HepG2 (cell line): Measurements from ENCODE around the gene KIF24. TPM values are rescaled to one million over a fixed set of nuclear protein-coding genes. Genes with fewer than 3 reads are reported as not detected.

Experiments used
- ATAC-seq: fragments of 200-7000 bp; cut with Tn5 transposase; 3 replicates; pipeline ENCODE4 v1.9.1; 2020; ENCODE audit warnings: mild to moderate bottlenecking, moderate library complexity
- BruUV-seq: library from RNA; stranded (reverse); fragments of 400-500 nt; replicated peaks from 2 replicates; lab custom pipeline; 2021; lab: Mats Ljungman, UMichigan
- CTCF ChIA-PET: fragments of 300-600 bp; formaldehyde crosslinking; extraction: SDS; loops from one replicate; lab custom pipeline; 2021; ENCODE audit warnings: low total read pairs, inconsistent platforms, low intra/inter-chr PET ratio; lab: Yijun Ruan, JAX
- POLR2A ChIA-PET: fragments of 350-600 bp; sonication (Branson Sonifier 250); formaldehyde crosslinking; loops from one replicate; lab custom pipeline; 2020; ENCODE audit warnings: antibody characterized with exemption, inconsistent platforms; lab: Yijun Ruan, JAX
- DNase-seq: peaks from one replicate; pipeline ENCODE4 v3.0.0-alpha.2; 2015; ENCODE audit warnings: low spot score
- FAIRE-seq: peaks from 3 replicates; lab custom pipeline; 2011; peaks lifted over from hg19 to GRCh38; lab: Jason Lieb, UNC
- H2AFZ ChIP-seq: one replicate; pipeline ENCODE4 v1.6.1; 2011; ENCODE audit warnings: low read length, inconsistent platforms
- H3K27ac ChIP-seq: fragments of 300-600 bp; 3 replicates; pipeline ENCODE4 v1.8.0; 2011; ENCODE audit warnings: mixed run types, mild to moderate bottlenecking, mixed read lengths, low read length, inconsistent platforms; ENCODE audit not compliant: insufficient read depth; ENCODE audit errors: extremely low read length
- H3K27me3 ChIP-seq, 2 experiments: fragments of 200-600 bp in 1 of 2; 2 replicates in 1 of 2; 3 replicates in 1 of 2; pipeline versions ENCODE4 v1.6.0 to v1.8.0; 2011; ENCODE audit warnings: low read length in 2 of 2, mild to moderate bottlenecking in 2 of 2, moderate library complexity in 2 of 2, inconsistent platforms in 1 of 2; ENCODE audit not compliant: insufficient read depth in 2 of 2, control insufficient read depth in 1 of 2
- H3K36me3 ChIP-seq, 2 experiments: fragments of 200-600 bp in 1 of 2; replicated peaks in 1 of 2; 2 replicates in 1 of 2; 3 replicates in 1 of 2; pipeline versions ENCODE4 v1.5.1 to v1.8.0; 2011; ENCODE audit warnings: low read length in 2 of 2, inconsistent platforms in 1 of 2; ENCODE audit not compliant: insufficient read depth in 2 of 2, control insufficient read depth in 1 of 2
- H3K4me1 ChIP-seq: 2 replicates; pipeline ENCODE4 v1.5.1; 2012; ENCODE audit warnings: low read length, inconsistent platforms; ENCODE audit not compliant: insufficient read depth
- H3K4me2 ChIP-seq: 2 replicates; pipeline ENCODE4 v1.6.0; 2011; ENCODE audit warnings: low read depth, low read length, inconsistent platforms
- H3K4me3 ChIP-seq, 3 experiments: fragments of 200-600 bp in 1 of 3; sonication (generic), shearing (Covaris generic) in 1 of 3; replicated peaks in 1 of 3; 2 replicates each; pipeline ENCODE4 v1.5.1; 2011 to 2016; ENCODE audit warnings: low read length in 3 of 3, inconsistent platforms in 2 of 3, low read depth in 2 of 3, mild to moderate bottlenecking in 2 of 3, control low read depth in 1 of 3, mixed read lengths in 1 of 3; ENCODE audit not compliant: insufficient read depth in 1 of 3
- H3K79me2 ChIP-seq: one replicate; pipeline ENCODE4 v1.6.1; 2011; ENCODE audit warnings: low read length, inconsistent platforms; ENCODE audit not compliant: insufficient read depth
- H3K9ac ChIP-seq: 2 replicates; pipeline ENCODE4 v1.6.0; 2011; ENCODE audit warnings: mild to moderate bottlenecking, low read depth, low read length, inconsistent platforms; ENCODE audit not compliant: insufficient read depth
- H3K9me3 ChIP-seq: 2 replicates; pipeline ENCODE4 v1.5.1; 2012; ENCODE audit warnings: mild to moderate bottlenecking, low read length
- H4K20me1 ChIP-seq: 2 replicates; pipeline ENCODE4 v1.6.0; 2011; ENCODE audit warnings: inconsistent platforms, mild to moderate bottlenecking, low read length, moderate library complexity; ENCODE audit not compliant: insufficient read depth
- AGO2 ChIP-seq: fragments of 200-400 bp; formaldehyde crosslinking; optimal IDR thresholded peaks from 2 replicates; pipeline ENCODE3; 2017; ENCODE audit warnings: mild to moderate bottlenecking, low read depth, low read length, moderate library complexity
- HOXA3 ChIP-seq: sonication (generic); formaldehyde crosslinking; IDR thresholded peaks from 2 replicates; pipeline ENCODE4 v1.5.0; 2020; ENCODE audit warnings: missing genetic modification reagents
- IRF9 ChIP-seq: sonication (generic); formaldehyde crosslinking; IDR thresholded peaks from 2 replicates; pipeline ENCODE4 v1.8.0; 2022; ENCODE audit warnings: missing genetic modification reagents, mild to moderate bottlenecking, borderline replicate concordance
- MTF1 ChIP-seq: sonication (generic); formaldehyde crosslinking; IDR thresholded peaks from 2 replicates; pipeline ENCODE4 v1.5.0; 2020; ENCODE audit warnings: missing genetic modification reagents
- PBX3 ChIP-seq: sonication (generic); formaldehyde crosslinking; IDR thresholded peaks from 2 replicates; pipeline ENCODE4 v1.8.1; 2023; ENCODE audit warnings: missing genetic modification reagents, inconsistent platforms, borderline replicate concordance
- RBFOX2 ChIP-seq: fragments of 200-400 bp; formaldehyde crosslinking; IDR thresholded peaks from 2 replicates; pipeline ENCODE4 v1.6.1; 2017; ENCODE audit warnings: low read depth, mild to moderate bottlenecking, low read length
- SIX4 ChIP-seq: sonication (generic); formaldehyde crosslinking; IDR thresholded peaks from 2 replicates; pipeline ENCODE4 v1.4.0; 2020; ENCODE audit warnings: missing genetic modification reagents
- TEAD3 ChIP-seq: optimal IDR thresholded peaks from 2 replicates; pipeline ENCODE3; 2016; ENCODE audit warnings: borderline replicate concordance
- ZBTB38 ChIP-seq: sonication (generic); formaldehyde crosslinking; IDR thresholded peaks from 2 replicates; pipeline ENCODE4 v1.5.1; 2020; ENCODE audit warnings: mild to moderate bottlenecking, missing genetic modification reagents
- ZNF251 ChIP-seq: sonication (generic); formaldehyde crosslinking; IDR thresholded peaks from 2 replicates; pipeline ENCODE4 v1.9.0; 2021; ENCODE audit warnings: mild to moderate bottlenecking, missing genetic modification reagents
- ZNF616 ChIP-seq: sonication (generic); formaldehyde crosslinking; IDR thresholded peaks from 2 replicates; pipeline ENCODE4 v1.5.0; 2020; ENCODE audit warnings: low read depth, mild to moderate bottlenecking, missing genetic modification reagents
- ZSCAN29 ChIP-seq: sonication (generic); formaldehyde crosslinking; conservative IDR thresholded peaks from 2 replicates; pipeline ENCODE4 v1.4.0; 2020; ENCODE audit warnings: mild to moderate bottlenecking, missing genetic modification reagents
- WGBS: methylation state at CpG from one replicate; pipeline ENCODE4 v1.1.6; 2017; ENCODE audit warnings: low lambda C conversion rate; 5-methylcytosine and 5-hydroxymethylcytosine counted together
- in situ Hi-C: cut with HindIII; loops from 2 replicates; pipeline ENCODE4 v1.10.0; 2017; ENCODE audit warnings: low pct_unique_long_range_greater_than_20kb; ENCODE audit not compliant: extremely low pct_ligation_motif_present
- intact Hi-C: fragments of 100-400 bp; cut with micrococcal nuclease; formaldehyde crosslinking; loops from one replicate; pipeline ENCODE4 v1.10.0; 2022; ENCODE audit not compliant: unreplicated experiment
- polyA plus RNA-seq, 8 experiments: library from polyadenylated mRNA; depleted of rRNA in 3 of 8; stranded (reverse) in 7 of 8; unstranded in 1 of 8; fragments of >200 nt; fragmentation: Illumina TruSeq in 4 of 8; extraction: Trizol in 4 of 8; gene quantifications; 2 replicates each; pipeline versions ENCODE4 v1.2.1 to v1.2.3, GENCODE V29; 2011 to 2016; ENCODE audit warnings: low read depth in 4 of 8, missing spikeins in 1 of 8, mixed read lengths in 1 of 8; ENCODE audit not compliant: insufficient read depth in 1 of 8
- total RNA-seq, 5 experiments: library from RNA; depleted of rRNA; stranded (reverse); fragments of >200 nt; fragmentation: Illumina TruSeq; extraction: Trizol; gene quantifications; 2 replicates each; pipeline ENCODE4 v1.2.3, GENCODE V29; 2016; ENCODE audit warnings: low read depth in 1 of 5
- TF ChIP-seq, protein P1 (sequence below): sonication (generic); formaldehyde crosslinking; IDR thresholded peaks from 2 replicates; pipeline ENCODE4 v1.4.0; 2020; ENCODE audit warnings: missing genetic modification reagents

Gene KIF24
- total and polyA plus RNA-seq, 2 of the 13 experiments (the other 11 are each of a cell fraction or from before 2014, with no cell fraction given), result 1.1 to 3.0 TPM

DNA sequence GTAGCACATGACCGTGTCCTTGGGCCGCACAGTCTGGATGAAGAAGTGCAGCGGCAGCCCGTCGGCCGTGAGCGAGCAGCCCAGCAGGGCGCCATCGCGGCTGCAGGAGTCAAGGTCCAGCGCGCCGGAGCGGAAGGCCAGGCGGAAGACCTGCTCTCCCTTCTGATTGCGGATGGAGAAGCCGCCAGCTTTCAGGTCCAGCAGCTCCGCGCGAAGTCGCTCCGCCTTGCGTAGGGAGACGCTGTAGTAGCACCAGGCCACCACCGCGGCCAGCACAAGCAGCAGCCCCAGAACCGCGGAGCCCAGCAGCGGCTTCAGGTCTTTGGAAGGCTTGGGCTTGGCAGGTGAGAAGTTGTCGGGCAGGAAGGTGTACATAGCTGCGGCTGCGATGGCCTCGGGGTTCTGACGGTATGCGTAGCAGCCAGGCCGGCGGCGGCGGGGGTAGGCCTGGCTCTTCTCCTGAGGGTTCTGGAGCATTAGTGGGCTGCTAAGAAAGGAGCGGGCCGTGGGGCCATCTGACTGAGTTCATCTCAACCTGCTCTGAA is 43.5 kb upstream of the KIF24 start:
- ATAC-seq (no peak), FAIRE-seq (no peak), DNase-seq (no peak)
- Histone ChIP-seq H3K27ac (peak overlapping the region; percentile 18), H3K36me3 (peaks cover 22 to 33% of the 10 kb centered on the region in 2 experiments), H3K79me2 (peaks cover 22% of the 10 kb centered on the region), H3K4me2 (no peak overlapping the region), H2AFZ (no peak overlapping the region), H3K4me1 (peaks cover 25% of the 10 kb centered on the region), H3K27me3 (no peaks in the 10 kb centered on the region; a peak in 1 of 5 replicates), H3K9me3 (peaks cover 6% of the 10 kb centered on the region; the same call in 1 of the 2 replicates), H4K20me1 (no peaks in the 10 kb centered on the region), H3K4me3 (no peak overlapping the region), H3K9ac (no peak overlapping the region)
- TF ChIP-seq SIX4 (CRISPR knock-in tag) (no peak), AGO2 (peak; percentile 7), RBFOX2 (peak; percentile 22; the same call in 1 of the 2 replicates), TEAD3 (CRISPR knock-in tag) (no peak), ZNF616 (no peak), ZSCAN29 (CRISPR knock-in tag) (no peak), PBX3 (CRISPR knock-in tag) (no peak), IRF9 (no peak), MTF1 (CRISPR knock-in tag) (no peak), ZNF251 (no peak), HOXA3 (CRISPR knock-in tag) (peak; percentile 54), ZBTB38 (CRISPR knock-in tag) (peak; percentile 55)
- TF ChIP-seq, protein P1, sequence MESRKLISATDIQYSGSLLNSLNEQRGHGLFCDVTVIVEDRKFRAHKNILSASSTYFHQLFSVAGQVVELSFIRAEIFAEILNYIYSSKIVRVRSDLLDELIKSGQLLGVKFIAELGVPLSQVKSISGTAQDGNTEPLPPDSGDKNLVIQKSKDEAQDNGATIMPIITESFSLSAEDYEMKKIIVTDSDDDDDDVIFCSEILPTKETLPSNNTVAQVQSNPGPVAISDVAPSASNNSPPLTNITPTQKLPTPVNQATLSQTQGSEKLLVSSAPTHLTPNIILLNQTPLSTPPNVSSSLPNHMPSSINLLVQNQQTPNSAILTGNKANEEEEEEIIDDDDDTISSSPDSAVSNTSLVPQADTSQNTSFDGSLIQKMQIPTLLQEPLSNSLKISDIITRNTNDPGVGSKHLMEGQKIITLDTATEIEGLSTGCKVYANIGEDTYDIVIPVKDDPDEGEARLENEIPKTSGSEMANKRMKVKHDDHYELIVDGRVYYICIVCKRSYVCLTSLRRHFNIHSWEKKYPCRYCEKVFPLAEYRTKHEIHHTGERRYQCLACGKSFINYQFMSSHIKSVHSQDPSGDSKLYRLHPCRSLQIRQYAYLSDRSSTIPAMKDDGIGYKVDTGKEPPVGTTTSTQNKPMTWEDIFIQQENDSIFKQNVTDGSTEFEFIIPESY, result peak; percentile 92
- ChIA-PET CTCF (no interaction called here), POLR2A (interaction anchor here (9.2 kb wide), 1 partner anchor 37 kb away, joined by 162 read pairs; no protein-coding TSS in a partner anchor)
- in situ Hi-C loops (no loop called here), intact Hi-C loops (no loop called here)
- BruUV-seq, result no TSS peak
- WGBS, result 97% methylated on average over 22 of the region's 41 CpGs
